ENCODE measurements around the gene SPAG8.

The SPAG8 gene

GRCh38 chr9:35839926-35840325 lies 27.9 kb upstream of the SPAG8 start:
- DNase-seq = no peak

GRCh38 chr9:35836595-35836994 lies 24.5 kb upstream of the SPAG8 start:
- DNase-seq = no peak

DNA sequence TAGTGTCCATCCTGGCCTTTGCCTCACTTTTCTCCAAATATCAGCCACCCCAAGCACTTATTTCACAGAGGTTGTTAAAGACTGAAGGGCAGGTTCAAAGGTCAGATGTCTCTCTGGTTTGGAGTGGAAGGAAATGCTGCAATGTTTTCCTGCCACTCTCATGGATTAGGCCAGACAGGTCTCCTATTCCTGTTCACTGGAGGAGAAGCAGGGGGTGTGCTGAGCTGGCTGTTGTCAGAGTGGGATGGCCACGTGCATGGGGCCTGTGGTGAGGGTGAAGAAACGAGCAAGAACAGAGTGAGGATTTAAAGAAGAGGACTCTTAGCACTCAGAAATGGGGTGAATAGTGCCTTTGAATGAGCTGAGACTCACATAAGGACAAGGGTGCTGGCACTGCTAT lies 23.7 kb upstream of the SPAG8 start:
- DNase-seq = no peak

GRCh38 chr9:35835216-35835632 lies 23.2 kb upstream of the SPAG8 start:
- no peak for DNase-seq

DNA sequence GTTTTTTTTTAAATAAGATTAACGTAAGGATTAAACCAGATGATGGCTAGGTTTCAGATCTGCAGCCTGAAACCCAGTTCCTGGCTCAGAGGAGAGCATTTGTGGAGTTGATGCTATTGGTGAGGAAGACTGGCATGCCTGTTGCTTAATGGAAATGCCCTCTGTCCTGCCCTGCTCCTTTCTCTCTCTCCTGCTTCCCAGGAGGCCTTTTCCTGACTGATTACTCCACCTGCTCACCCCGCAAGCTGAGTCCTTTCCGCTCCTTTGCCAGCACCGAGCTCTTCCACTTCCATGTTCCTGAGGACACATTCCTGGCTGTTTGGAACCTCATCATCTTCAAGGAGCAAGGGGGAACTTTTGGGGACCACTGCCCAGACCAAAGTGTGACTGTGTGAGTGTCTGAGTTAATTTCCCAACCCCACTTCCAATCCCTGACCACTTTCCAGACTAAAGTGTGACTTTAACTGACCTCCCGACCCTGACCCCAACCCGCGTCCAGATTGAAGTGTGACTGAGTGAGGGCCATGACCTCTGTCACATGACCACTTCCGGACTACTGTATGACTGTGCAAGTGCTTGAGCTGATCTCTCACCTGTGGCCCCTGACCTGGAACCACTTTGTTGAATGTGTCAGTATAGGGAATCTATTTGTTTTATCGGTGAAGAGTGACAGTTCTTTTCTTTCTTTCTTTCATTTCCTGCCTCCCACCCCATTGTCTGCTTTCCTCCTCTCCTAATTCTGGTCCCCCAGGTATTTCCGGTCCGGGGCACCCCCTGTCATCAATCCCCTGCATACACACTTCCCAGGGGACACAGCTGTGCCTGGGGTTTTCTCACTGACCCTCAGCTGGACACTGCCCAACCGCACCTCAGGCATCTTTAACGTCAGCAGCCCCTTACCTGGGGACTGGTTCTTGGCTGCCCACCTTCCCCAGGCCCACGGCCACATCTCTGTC lies 22.5 kb upstream of the SPAG8 start:
- no peak for DNase-seq

- DNase-seq = no peak
Measured at GRCh38 chr9:35832814-35833213, 20.8 kb upstream of the SPAG8 start.

- no peak for DNase-seq
Measured at GRCh38 chr9:35831040-35831439, 19.0 kb upstream of the SPAG8 start.

- DNase-seq = no peak
Measured at GRCh38 chr9:35829764-35830096, 17.7 kb upstream of the SPAG8 start.

GRCh38 chr9:35829084-35829763 lies 17.2 kb upstream of the SPAG8 start, which contains the start of gene TMEM8B:
Gene TMEM8B (plus strand): TSS chr9:35829228. CDS start chr9:35829448, 220 bp downstream.
- no peak for DNase-seq

GRCh38 chr9:35828716-35829083 lies 16.6 kb upstream of the SPAG8 start, which contains the start of gene FAM221B:
Gene FAM221B (minus strand): TSS chr9:35828732. CDS start chr9:35826161, 2,571 bp downstream.
- DNase-seq = no peak

DNA sequence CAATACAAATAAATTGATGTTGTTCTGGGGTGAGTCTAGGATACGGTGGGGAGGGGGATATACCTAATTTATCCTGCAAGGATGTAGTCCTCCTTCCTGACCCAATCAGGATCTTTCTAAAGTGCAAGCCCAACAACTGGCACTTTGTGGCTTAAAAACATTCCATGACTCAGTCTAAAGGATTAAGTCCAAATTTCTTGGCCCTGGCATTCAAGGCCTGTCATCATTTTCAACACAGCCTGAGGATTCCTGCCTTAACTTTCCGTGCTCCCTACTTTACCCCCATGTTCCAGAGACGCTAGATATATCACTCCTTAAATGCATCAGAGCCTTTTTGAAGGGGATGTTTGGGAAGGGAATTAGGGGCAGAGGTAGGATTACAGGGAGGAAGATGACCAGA lies 15.4 kb upstream of the SPAG8 start:
- no peak for DNase-seq

- no peak for DNase-seq
Measured at GRCh38 chr9:35826071-35826701, 14.1 kb upstream of the SPAG8 start.

DNA sequence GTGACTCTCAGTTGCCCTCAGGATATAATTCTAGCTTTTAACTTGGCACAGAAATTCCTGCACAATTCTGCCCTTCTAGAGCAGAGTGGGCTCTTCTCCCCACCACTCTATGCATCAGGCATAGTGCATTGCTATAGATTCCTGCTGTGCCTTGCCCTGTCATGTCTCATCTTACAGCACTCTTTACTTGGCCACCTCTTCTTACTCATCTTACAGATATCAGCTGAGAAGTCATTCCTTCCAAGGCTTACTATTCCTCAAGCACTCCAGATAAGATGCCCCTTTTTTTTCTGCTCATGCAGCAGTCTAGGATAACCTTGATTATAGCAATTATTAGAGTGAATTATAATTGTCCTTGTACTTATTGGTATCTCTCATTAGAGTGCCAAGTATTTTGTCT lies 10.9 kb upstream of the SPAG8 start:
- no peak for DNase-seq

DNA sequence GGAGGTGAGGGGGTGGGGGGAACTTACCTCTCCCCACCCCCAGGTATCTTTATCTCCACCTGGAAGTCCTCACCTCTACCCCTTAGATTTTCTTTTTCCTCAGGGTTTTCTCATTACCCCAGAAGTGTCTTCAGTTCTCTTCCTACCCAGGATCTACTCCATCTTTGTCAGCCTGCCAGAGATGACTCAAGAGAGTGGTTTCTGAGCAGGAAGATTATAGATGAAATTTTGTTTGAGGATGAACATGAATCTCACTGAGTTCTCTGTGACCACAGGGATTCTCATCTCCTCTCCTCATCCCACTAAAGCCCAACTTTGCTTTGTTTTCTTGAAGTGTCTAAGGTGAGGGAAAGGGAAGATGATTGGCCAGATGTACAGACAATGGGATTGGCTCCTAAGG lies 8.0 kb upstream of the SPAG8 start:
- DNase-seq = no peak

DNA sequence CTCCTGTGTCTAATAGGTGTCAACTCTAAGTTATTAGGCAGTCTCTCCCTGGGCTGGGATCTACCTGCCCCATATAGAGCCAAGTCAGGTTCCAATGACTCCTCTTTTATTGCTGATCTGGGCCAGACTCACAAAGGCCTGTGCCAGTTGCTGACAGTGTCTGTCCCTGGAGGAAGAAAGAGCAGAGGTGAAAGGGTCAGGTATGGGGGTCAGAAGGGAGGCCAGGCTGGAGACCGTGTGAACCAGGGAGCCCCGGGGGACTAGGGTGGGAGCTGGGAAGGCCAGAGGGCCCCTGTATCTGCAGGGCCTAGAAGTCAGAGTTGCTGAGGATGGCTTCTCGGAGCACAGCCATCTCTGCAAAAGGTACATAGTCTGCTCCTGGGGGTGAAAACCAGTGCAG lies 6.3 kb upstream of the SPAG8 start:
- DNase-seq = no peak

GRCh38 chr9:35816708-35817107 lies 4.6 kb upstream of the SPAG8 start:
- no peak for DNase-seq

GRCh38 chr9:35814841-35815543 lies 2.9 kb upstream of the SPAG8 start, which contains the start of gene HINT2:
Gene HINT2 (minus strand): TSS chr9:35815042. CDS start chr9:35814979, 63 bp downstream.
- peak; percentile 89 for DNase-seq

- DNase-seq = no peak
Measured at GRCh38 chr9:35814106-35814840, 2.2 kb upstream of the SPAG8 start.

GRCh38 chr9:35813434-35814105 lies 1.5 kb upstream of the SPAG8 start:
- DNase-seq = no peak

- no peak for DNase-seq
Measured at GRCh38 chr9:35811381-35812024, 559 bp downstream of the SPAG8 start.

GRCh38 chr9:35810122-35810521 lies 1.9 kb downstream of the SPAG8 start:
- no peak for DNase-seq
